ENCODE data around the gene UBE2O. TPM values are rescaled to one million over a fixed set of nuclear protein-coding genes. Genes with fewer than 3 reads are reported as not detected.

Gene UBE2O
- total RNA-seq, 2 donors from 2014 or later: 17.1 to 30.3 TPM

DNA sequence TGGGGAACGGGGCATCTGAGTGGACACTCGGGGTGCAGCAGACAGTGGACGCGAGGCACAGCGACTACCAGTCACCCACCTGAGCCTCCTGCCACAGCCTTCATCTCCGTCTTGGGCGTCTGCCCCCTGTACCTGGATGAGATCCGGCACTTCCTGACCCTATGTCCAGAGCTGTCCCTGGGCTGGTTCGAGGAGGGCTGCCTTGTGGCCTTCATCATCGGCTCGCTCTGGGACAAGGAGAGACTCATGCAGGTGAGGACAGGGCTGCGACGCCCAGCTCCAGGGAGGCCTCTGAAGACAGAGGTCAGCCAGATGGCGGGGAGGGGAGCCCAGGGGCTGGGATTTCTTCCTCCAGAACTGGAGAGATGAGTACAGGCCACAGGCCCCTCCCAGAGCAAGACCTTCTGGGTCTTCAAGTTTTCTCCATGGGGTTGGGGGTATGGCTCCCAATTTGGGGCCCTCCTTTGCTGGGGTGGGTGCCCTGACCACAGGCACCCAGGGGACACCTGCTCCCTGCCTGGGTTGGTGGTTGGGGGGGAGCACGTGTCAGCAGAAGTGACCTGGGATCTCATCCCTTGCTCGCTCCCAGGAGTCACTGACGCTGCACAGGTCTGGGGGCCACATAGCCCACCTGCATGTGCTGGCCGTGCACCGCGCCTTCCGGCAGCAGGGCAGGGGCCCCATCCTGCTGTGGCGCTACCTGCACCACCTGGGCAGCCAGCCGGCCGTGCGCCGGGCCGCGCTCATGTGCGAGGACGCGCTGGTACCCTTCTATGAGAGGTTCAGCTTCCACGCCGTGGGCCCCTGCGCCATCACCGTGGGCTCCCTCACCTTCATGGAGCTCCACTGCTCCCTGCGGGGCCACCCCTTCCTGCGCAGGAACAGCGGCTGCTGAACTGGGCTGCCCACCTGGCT, 16.4 kb upstream of the UBE2O start:
- Histone ChIP-seq H3K4me1 (peaks cover 3% of the 10 kb centered on the region), H3K9me3 (no peaks in the 10 kb centered on the region), H3K4me3 (no peak overlapping the region), H3K36me3 (replicated peaks in 1 of 2; ENCODE audit: insufficient read depth in 1 of 2, low read depth in 2 of 2) (peaks cover 0 to 13% of the 10 kb centered on the region in 2 donors), H3K27ac (no peak overlapping the region), H3K27me3 (no peaks in the 10 kb centered on the region)
- ATAC-seq (no peak), DNase-seq (no peak)
- intact Hi-C loops (cut with DNase I): no loop called here
- WGBS, 2 donors: 85 to 96% methylated on average over 12 to 38 of the region's 38 CpGs
- TF ChIP-seq, protein P1, sequence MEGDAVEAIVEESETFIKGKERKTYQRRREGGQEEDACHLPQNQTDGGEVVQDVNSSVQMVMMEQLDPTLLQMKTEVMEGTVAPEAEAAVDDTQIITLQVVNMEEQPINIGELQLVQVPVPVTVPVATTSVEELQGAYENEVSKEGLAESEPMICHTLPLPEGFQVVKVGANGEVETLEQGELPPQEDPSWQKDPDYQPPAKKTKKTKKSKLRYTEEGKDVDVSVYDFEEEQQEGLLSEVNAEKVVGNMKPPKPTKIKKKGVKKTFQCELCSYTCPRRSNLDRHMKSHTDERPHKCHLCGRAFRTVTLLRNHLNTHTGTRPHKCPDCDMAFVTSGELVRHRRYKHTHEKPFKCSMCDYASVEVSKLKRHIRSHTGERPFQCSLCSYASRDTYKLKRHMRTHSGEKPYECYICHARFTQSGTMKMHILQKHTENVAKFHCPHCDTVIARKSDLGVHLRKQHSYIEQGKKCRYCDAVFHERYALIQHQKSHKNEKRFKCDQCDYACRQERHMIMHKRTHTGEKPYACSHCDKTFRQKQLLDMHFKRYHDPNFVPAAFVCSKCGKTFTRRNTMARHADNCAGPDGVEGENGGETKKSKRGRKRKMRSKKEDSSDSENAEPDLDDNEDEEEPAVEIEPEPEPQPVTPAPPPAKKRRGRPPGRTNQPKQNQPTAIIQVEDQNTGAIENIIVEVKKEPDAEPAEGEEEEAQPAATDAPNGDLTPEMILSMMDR (IDR thresholded peaks at IDR 0.05): no peak
- no peak for TF ChIP-seq POLR2A (IDR thresholded peaks at IDR 0.05)

DNA sequence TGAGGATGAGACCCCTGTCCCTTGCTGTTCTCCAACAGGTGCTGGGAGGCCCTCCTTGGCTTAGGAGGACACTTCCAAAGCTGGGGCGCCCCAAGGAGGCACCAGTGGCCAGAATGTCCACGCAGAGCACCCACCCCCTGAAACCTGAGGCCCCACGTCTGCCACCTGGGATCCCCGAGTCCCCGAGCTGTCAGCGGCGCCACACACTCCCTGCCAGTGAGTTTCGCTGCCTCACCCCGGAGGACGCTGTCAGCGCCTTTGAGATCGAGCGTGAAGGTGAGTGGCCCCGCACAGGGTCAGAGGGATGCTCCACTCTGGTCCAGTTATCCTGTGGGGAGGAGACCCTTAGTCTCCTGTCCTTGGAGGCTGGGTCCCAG, 15.7 kb upstream of the UBE2O start:
- intact Hi-C loops (cut with DNase I): no loop called here
- no peak for DNase-seq
- H3K27ac ChIP-seq: no peak overlapping the region

DNA sequence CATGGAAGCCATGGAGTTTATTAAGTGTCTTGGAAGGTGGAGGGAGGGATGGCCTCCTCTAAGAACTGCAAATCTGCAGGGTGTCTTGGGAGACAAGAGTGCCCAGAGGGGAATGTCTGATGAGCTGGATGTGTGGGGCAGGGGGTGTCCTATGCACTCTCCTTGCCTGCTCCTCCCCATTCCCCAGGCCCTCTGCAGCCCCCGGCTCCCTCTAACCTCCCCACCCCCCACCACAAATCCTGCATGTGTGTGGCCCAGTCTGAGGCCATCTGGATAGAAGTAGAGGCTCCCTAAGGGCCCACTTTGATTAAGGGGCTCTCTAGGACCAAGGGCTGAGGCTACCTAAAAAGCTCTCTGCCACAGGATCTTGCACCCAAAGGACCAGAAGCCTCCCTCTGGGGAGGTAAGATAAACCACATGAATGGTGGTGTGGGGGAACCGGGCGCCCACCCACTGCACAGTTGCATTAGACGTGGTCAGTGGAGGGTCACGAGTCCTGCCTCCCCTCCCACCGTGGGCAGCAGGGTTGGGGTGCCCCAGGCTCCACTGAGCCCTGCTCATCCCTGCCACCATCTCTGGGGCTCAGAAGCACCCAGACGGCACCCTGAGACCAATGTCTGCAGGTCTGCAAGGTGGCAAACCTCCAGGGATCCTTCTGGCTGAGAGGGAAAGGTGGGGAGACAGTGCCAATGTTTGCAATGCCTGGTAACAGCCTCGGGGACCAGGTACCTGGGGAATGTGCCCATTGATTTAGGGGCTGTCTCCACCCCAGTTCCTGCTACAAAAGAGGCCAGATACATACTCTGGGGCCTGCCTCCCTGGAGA, 15.1 kb upstream of the UBE2O start:
- DNase-seq: no peak
- Histone ChIP-seq H3K36me3 (replicated peaks in 1 of 2; ENCODE audit: insufficient read depth in 1 of 2, low read depth in 2 of 2) (peaks cover 0 to 13% of the 10 kb centered on the region in 2 donors), H3K27ac (no peak overlapping the region), H3K9me3 (no peaks in the 10 kb centered on the region), H3K27me3 (no peaks in the 10 kb centered on the region), H3K4me1 (peaks cover 3% of the 10 kb centered on the region), H3K4me3 (no peak overlapping the region)
- 62 to 63% methylated on average over 6 to 8 of the region's 8 CpGs for WGBS, 2 donors
- intact Hi-C loops (cut with DNase I): loop anchor here (2.0 kb wide), 1 partner anchor 37 kb away; no protein-coding TSS in a partner anchor
- TF ChIP-seq, protein P1 (IDR thresholded peaks at IDR 0.05): no peak
- TF ChIP-seq POLR2A (IDR thresholded peaks at IDR 0.05): no peak
- ATAC-seq: no peak

More for the DNA sequence above, 15.7 kb upstream of the UBE2O start:
- Histone ChIP-seq H3K4me1 (peaks cover 3% of the 10 kb centered on the region), H3K36me3 (replicated peaks in 1 of 2; ENCODE audit: insufficient read depth in 1 of 2, low read depth in 2 of 2) (peaks cover 0 to 13% of the 10 kb centered on the region in 2 donors), H3K27me3 (no peaks in the 10 kb centered on the region), H3K4me3 (no peak overlapping the region), H3K9me3 (no peaks in the 10 kb centered on the region)
- TF ChIP-seq POLR2A (IDR thresholded peaks at IDR 0.05): no peak
- TF ChIP-seq, protein P1 (IDR thresholded peaks at IDR 0.05): no peak
- ATAC-seq: no peak
- 84 to 94% methylated on average over 10 to 14 of the region's 14 CpGs for WGBS, 2 donors

DNA sequence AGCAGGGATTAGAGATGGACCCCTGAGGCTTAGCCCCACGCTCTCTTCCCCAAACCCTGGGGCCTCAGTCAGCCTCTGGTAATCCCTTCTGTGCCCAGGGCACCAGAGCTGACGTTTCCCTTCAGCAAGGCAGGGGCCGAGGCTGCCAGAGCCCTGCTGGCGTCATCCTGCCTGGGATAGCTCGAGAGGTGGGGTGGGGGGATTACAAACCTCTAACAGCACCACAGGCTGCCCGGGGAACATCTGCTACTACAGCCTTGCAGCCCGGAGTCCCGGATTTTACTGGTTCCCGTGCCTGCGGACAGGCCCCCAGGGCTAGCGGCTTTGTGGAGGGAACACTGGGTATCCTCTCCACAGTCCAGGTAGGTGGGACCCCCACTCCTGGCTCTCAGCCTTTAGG, 14.4 kb upstream of the UBE2O start, which contains the start of gene AANAT:
AANAT (plus strand) TSS at position 238 of the 400 bp plus-strand sequence. CDS start 1,144 bp downstream, outside the sequence.
- TF ChIP-seq, protein P1 (IDR thresholded peaks at IDR 0.05): no peak
- no peak for TF ChIP-seq POLR2A (IDR thresholded peaks at IDR 0.05)
- intact Hi-C loops (cut with DNase I): loop anchor here (2.0 kb wide), 1 partner anchor 37 kb away; no protein-coding TSS in a partner anchor

More for the DNA sequence above, 14.4 kb upstream of the UBE2O start, which contains the start of gene AANAT:
- H3K27ac ChIP-seq: no peak within 1 kb of the TSS
- H3K27me3 ChIP-seq: no peaks in the 10 kb centered on the region
- no peak within 1 kb of the TSS for H3K4me3 ChIP-seq
- no peaks in the 10 kb centered on the region for H3K9me3 ChIP-seq
- ATAC-seq (no peak), DNase-seq (no peak)
- peaks cover 3% of the 10 kb centered on the region for H3K4me1 ChIP-seq
- WGBS, 2 donors: 69 to 100% methylated on average over 1 to 11 of the region's 11 CpGs
- H3K36me3 ChIP-seq (replicated peaks in 1 of 2; ENCODE audit: insufficient read depth in 1 of 2, low read depth in 2 of 2): peaks cover 0 to 9% of the 10 kb centered on the region in 2 donors

Measured in body of pancreas (tissue), 4 donors.